ENCODE results near the gene PRKD2.
"Not testable (repeated sequence)": the region's sequence is repeated elsewhere in the genome, so short reads cannot be mapped to it uniquely, and the experiment has no call there.

DNA sequence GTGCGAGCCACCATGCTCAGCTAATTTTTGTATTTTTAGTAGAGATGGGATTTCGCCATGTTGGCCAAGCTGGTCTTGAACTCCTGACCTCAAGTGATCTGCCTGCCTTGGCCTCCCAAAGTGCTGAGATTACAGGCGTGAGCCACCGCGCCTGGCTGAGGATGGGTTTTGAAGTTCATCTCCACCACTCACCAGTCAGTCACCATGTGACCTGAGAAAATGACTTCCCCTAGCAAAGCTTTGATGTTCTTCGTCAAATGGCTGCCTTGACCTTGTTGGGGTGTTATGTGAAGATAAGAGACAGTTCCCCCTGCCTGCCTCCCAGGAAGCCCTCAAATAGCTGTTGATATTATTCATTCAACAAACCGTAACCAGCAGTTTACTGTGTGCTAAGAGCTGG lies 87.9 kb downstream of the PRKD2 start:
- TF ChIP-seq POLR2A, CTCF (IDR thresholded peaks at IDR 0.05): not testable (repeated sequence)

All from Peyer's patch (tissue), 4 donors.